Ovary (tissue), 9 donors: ENCODE measurements around the gene INHA. TPM values are rescaled to one million over a fixed set of nuclear protein-coding genes. Genes with fewer than 3 reads are reported as not detected.

Experiments
- DNase-seq, 5 donors: peaks; one replicate each; pipeline ENCODE4 v3.0.0-alpha.2; 2019 to 2020
- H3K27ac ChIP-seq, 2 donors: fragments of 200-600 bp; one replicate each; pipeline versions ENCODE4 v1.5.1 to v1.8.0; 2019 to 2022
- H3K27me3 ChIP-seq: fragments of 200-600 bp; one replicate; pipeline ENCODE4 v1.8.0; 2022
- H3K36me3 ChIP-seq: fragments of 200-600 bp; sonication (generic); one replicate; pipeline ENCODE4 v1.5.1; 2019
- H3K4me1 ChIP-seq: one replicate; pipeline ENCODE4 v1.8.1; 2013; ENCODE audit warnings: mild to moderate bottlenecking, moderate library complexity; ENCODE audit not compliant: insufficient read depth
- H3K4me3 ChIP-seq: fragments of 200-600 bp; sonication (generic); one replicate; pipeline ENCODE4 v1.5.1; 2017
- H3K9me3 ChIP-seq, 2 donors: fragments of 200-600 bp in 1 of 2; sonication (generic) in 1 of 2; one replicate each; pipeline versions ENCODE4 v1.5.1 to v1.8.1; 2013 to 2019; ENCODE audit warnings: mild to moderate bottlenecking in 1 of 2, moderate library complexity in 1 of 2
- CTCF ChIP-seq, 3 donors: fragments of 450-650 bp in 2 of 3; fragments of 200-600 bp in 1 of 3; IDR thresholded peaks; one replicate each; pipeline versions ENCODE4 v1.5.1 to v1.8.0; 2016 to 2022; ENCODE audit warnings: antibody characterized with exemption in 3 of 3, mild to moderate bottlenecking in 1 of 3
- EP300 ChIP-seq: sonication (generic); formaldehyde crosslinking; IDR thresholded peaks from one replicate; pipeline ENCODE4 v1.6.1; 2017; ENCODE audit warnings: antibody characterized with exemption
- POLR2A ChIP-seq: fragments of 450-650 bp; IDR thresholded peaks from one replicate; pipeline ENCODE4 v1.6.1; 2017; ENCODE audit warnings: antibody characterized with exemption, mild to moderate bottlenecking, moderate library complexity
- WGBS, 3 donors: extraction: QIAGEN DNeasy Blood & Tissue Kit in 1 of 3; methylation state at CpG; one replicate each; pipeline versions ENCODE4 v1.1.5 to v1.1.7; 2013 to 2017; 5-methylcytosine and 5-hydroxymethylcytosine counted together
- intact Hi-C, 4 donors: fragments of 100-400 bp; cut with DNase I; formaldehyde crosslinking; loops; one replicate each; pipeline versions ENCODE4 v1.11.0 to v1.15.1; 2022 to 2023
- polyA plus RNA-seq, 2 donors: library from polyadenylated mRNA; stranded (reverse); fragments of 200-250 nt in 1 of 2; fragments of 350-450 nt in 1 of 2; fragmentation: Illumina TruSeq in 1 of 2; extraction: RNeasy Lipid Tissue Mini Kit (QIAGEN cat#74804) in 1 of 2; gene quantifications; one replicate each; pipeline ENCODE4 v1.2.3, GENCODE V29; 2013 to 2014
- total RNA-seq, 7 donors: library from RNA; depleted of rRNA in 2 of 7; stranded (reverse); fragments of >200 nt in 2 of 7; fragmentation: NEBNext Ultra II Directional in 3 of 7; extraction: Animal tissue kit (Norgen Biotek cat#: 25700) in 3 of 7; gene quantifications; one replicate each; pipeline versions ENCODE4 v1.1.0 to v1.2.4, GENCODE V29; 2016 to 2023
- donor health status: DM: no; HTN: no; CAD: no; lungs with moderate emphysema.
- donor health status: DM: no; HTN: no; CAD: no.
- donor health status: Bipolar disorder and iron deficiency.
- donor health status: DM: yes; HTN: yes; CAD: no.
- donor health status: DM: no; HTN: no; CAD: no.
- donor health status: DM: yes; HTN: yes; CAD: no.

INHA gene
- total and polyA plus RNA-seq, 9 donors: 38.4 to 165 (median 79.4) TPM

GRCh38 chr2:219538956-219539788 is 32.9 kb upstream of the INHA start:
- Histone ChIP-seq H3K27me3 (no peaks in the 10 kb centered on the region), H3K36me3 (no peaks in the 10 kb centered on the region), H3K27ac (no peak overlapping the region), H3K9me3 (no peaks in the 10 kb centered on the region), H3K4me1 (peaks cover 7% of the 10 kb centered on the region), H3K4me3 (no peak overlapping the region)
- intact Hi-C loops: loop anchor here in 2 of 4 donors (10.0 kb wide), 2 partner anchors 64 to 374 kb away; partner anchors contain the start of gene NHEJ1 (in 1 of the 2)
- 74 to 86% (median 79%) methylated on average over 25 to 32 of the region's 32 CpGs for WGBS, 3 donors
- no peak for DNase-seq
- TF ChIP-seq CTCF (IDR thresholded peaks at IDR 0.05) (no peak), EP300 (no peak), POLR2A (no peak)

GRCh38 chr2:219539926-219540678 is 32.0 kb upstream of the INHA start:
- Histone ChIP-seq H3K9me3 (no peaks in the 10 kb centered on the region), H3K36me3 (no peaks in the 10 kb centered on the region), H3K27me3 (no peaks in the 10 kb centered on the region), H3K27ac (no peak overlapping the region), H3K4me1 (peaks cover 12% of the 10 kb centered on the region), H3K4me3 (no peak overlapping the region)
- peak in 2 of 5 donors; percentile 43 to 55 for DNase-seq
- 85 to 92% (median 91%) methylated on average over 46 of the region's 46 CpGs for WGBS, 3 donors
- intact Hi-C loops: loop anchor here in 3 of 4 donors (5.0 to 10.0 kb wide), 4 partner anchors 65 to 375 kb away; partner anchors contain the start of gene NHEJ1 (in 1 of the 3)
- no peak for TF ChIP-seq CTCF (IDR thresholded peaks at IDR 0.05)
- no peak for TF ChIP-seq EP300
- TF ChIP-seq POLR2A: no peak

DNA sequence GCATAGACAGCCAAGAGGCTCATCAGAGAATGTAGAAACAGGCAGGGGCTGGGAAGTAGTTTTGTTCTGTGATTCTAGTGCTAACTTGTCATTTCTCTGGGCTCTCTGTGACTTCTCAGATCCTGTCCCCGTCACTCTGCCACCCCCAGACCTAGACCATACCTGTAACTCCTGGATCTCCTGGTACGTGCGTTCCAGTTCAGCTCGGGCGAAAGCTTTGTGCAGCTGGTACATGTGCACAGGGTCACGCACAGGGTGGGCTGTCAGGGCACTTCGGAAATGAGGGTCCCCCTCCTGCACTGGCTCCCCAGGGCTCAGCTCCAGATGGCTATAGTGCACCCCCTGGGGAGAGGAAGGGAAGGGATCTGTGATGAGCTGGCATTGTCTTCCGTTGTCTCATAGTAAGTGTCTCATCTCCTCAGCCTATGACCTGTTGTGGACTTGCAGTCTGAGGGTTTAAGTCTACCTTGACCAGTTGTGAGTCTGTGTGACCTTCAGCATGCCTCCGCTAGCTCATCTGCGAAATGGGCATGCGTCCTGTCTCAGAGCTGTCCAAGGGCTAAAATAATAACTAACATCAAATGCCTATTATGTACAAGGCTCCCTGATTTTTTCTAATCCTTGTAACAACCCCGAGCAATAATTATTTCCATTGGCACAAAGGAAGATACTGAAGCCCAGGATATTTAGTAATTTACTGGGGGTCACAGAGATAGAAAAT is 31.2 kb upstream of the INHA start:
- no peak for DNase-seq
- H3K27me3 ChIP-seq: no peaks in the 10 kb centered on the region
- 88 to 92% (median 89%) methylated on average over 12 of the region's 12 CpGs for WGBS, 3 donors
- H3K9me3 ChIP-seq: no peaks in the 10 kb centered on the region
- intact Hi-C loops: loop anchor here in 2 of 4 donors (1.0 to 5.0 kb wide), 3 partner anchors 101 to 146 kb away; no protein-coding TSS in a partner anchor
- peak overlapping the region in 1 of 2 donors; percentile 3 for H3K27ac ChIP-seq
- TF ChIP-seq POLR2A (no peak), EP300 (no peak), CTCF (IDR thresholded peaks at IDR 0.05) (no peak)
- peaks cover 12% of the 10 kb centered on the region for H3K4me1 ChIP-seq
- no peaks in the 10 kb centered on the region for H3K36me3 ChIP-seq
- H3K4me3 ChIP-seq: no peak overlapping the region

DNA sequence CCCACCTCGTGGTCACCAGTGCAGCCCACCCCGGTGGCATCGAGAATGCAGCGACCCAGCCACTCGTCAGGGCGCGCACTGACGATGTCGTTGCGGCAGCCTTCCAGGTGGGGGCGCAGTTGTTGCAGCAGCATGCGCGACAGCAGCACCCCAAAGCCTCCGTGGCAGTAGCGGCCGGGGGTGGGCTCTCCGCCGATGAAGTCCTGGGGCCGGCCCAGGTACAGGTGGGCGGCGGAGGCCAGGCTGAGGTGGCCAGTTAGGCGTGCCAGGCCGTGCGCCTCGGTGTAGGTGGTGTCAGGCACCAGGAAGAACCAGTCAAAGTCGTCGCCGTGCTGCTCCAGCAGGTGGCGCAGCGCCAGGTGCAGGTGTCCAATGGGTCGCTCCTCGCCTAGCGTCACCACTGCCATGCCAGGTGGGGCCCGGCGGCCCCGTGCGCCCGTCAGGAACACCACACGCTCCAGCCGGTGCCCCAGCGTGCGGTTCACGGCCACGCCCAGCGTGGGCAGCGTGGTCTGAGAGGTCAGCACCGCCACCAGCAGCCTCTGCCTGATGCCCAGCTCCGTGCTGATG is 30.4 kb upstream of the INHA start:
- WGBS, 3 donors: 9 to 22% (median 14%) methylated on average over 37 to 48 of the region's 48 CpGs
- peak; percentile 72 to 87 (median 86) for DNase-seq
- Histone ChIP-seq H3K27ac (peak overlapping the region; percentile 28 to 95), H3K4me1 (peaks cover 12% of the 10 kb centered on the region), H3K4me3 (no peak overlapping the region), H3K36me3 (no peaks in the 10 kb centered on the region), H3K9me3 (no peaks in the 10 kb centered on the region), H3K27me3 (no peaks in the 10 kb centered on the region)
- intact Hi-C loops: loop anchor here (1.0 to 5.0 kb wide), 4 partner anchors 101 to 146 kb away; no protein-coding TSS in a partner anchor
- TF ChIP-seq CTCF (IDR thresholded peaks at IDR 0.05) (peak; percentile 91 to 98 (median 98)), EP300 (no peak)
